K562 (cell line): Measurements from ENCODE around the gene TUBD1. TPM values are rescaled to one million over a fixed set of nuclear protein-coding genes. Genes with fewer than 3 reads are reported as not detected.

ENCODE experiments used
- ATAC-seq: fragments of 200-7000 bp; cut with Tn5 transposase; 3 replicates; pipeline ENCODE4 v1.9.1; 2020; ENCODE audit warnings: moderate library complexity
- BruUV-seq: library from RNA; stranded (reverse); fragments of 400-500 nt; replicated peaks from 2 replicates; lab custom pipeline; 2021; lab: Mats Ljungman, UMichigan
- CTCF ChIA-PET: fragments of 300-600 bp; formaldehyde crosslinking; extraction: SDS; loops from one replicate; lab custom pipeline; 2021; ENCODE audit warnings: low intra/inter-chr PET ratio; lab: Yijun Ruan, JAX
- POLR2A ChIA-PET: fragments of 300-600, 350-650 bp; sonication (Branson Sonifier 250); formaldehyde crosslinking; extraction: SDS; loops from one replicate; lab custom pipeline; 2021; ENCODE audit warnings: antibody characterized with exemption, inconsistent platforms; lab: Yijun Ruan, JAX
- DNase-seq, 4 experiments: peaks; one replicate each; pipeline versions ENCODE4 v3.0.0 to v3.0.0-alpha.2; 2011 to 2018; ENCODE audit warnings: low spot score in 3 of 4, mixed read lengths in 3 of 4; ENCODE audit errors: extremely low read depth in 1 of 4
- FAIRE-seq: peaks from 2 replicates; lab custom pipeline; 2011; peaks lifted over from hg19 to GRCh38; lab: Jason Lieb, UNC
- H2AFZ ChIP-seq: 2 replicates; pipeline ENCODE4 v1.6.0; 2011; ENCODE audit warnings: low read depth, low read length, control low read depth, inconsistent platforms
- H3K27ac ChIP-seq: fragments of 200-600 bp; 3 replicates; pipeline ENCODE4 v1.8.0; 2011; ENCODE audit warnings: low read depth, mild to moderate bottlenecking, control low read depth, inconsistent platforms, low read length, moderate library complexity, mixed read lengths; ENCODE audit errors: extremely low read depth
- H3K27me3 ChIP-seq, 2 experiments: fragments of 300-600 bp in 1 of 2; 2 replicates in 1 of 2; 3 replicates in 1 of 2; pipeline versions ENCODE4 v1.6.0 to v1.8.0; 2011; ENCODE audit warnings: inconsistent platforms in 2 of 2, low read length in 2 of 2, mild to moderate bottlenecking in 1 of 2, mixed read lengths in 1 of 2, moderate library complexity in 1 of 2; ENCODE audit not compliant: control insufficient read depth in 2 of 2, insufficient read depth in 2 of 2
- H3K36me3 ChIP-seq: fragments of 300-600 bp; 3 replicates; pipeline ENCODE4 v1.8.0; 2011; ENCODE audit warnings: mild to moderate bottlenecking, low read length, inconsistent platforms; ENCODE audit not compliant: control insufficient read depth, insufficient read depth
- H3K4me1 ChIP-seq, 2 experiments: fragments of 200-600 bp in 1 of 2; replicated peaks in 1 of 2; 2 replicates in 1 of 2; 3 replicates in 1 of 2; pipeline versions ENCODE4 v1.5.1 to v1.8.0; 2011; ENCODE audit warnings: inconsistent platforms in 2 of 2, low read length in 2 of 2, mild to moderate bottlenecking in 1 of 2, mixed read lengths in 1 of 2, moderate library complexity in 1 of 2; ENCODE audit not compliant: control insufficient read depth in 2 of 2, insufficient read depth in 2 of 2
- H3K4me2 ChIP-seq: 2 replicates; pipeline ENCODE4 v1.6.1; 2011; ENCODE audit warnings: low read length, control low read depth, inconsistent platforms, mixed read lengths; ENCODE audit not compliant: insufficient read depth
- H3K4me3 ChIP-seq: fragments of 200-600 bp; sonication (generic), shearing (Covaris generic); 2 replicates; pipeline ENCODE4 v1.5.1; 2016; ENCODE audit warnings: control low read depth, inconsistent platforms
- H3K79me2 ChIP-seq: fragments of 200-600 bp; 3 replicates; pipeline ENCODE4 v1.8.0; 2011; ENCODE audit warnings: low read length, inconsistent platforms; ENCODE audit not compliant: control insufficient read depth, insufficient read depth
- H3K9ac ChIP-seq, 2 experiments: 2 replicates each; pipeline versions ENCODE4 v1.6.0 to v1.6.1; 2011; ENCODE audit warnings: low read depth in 2 of 2, low read length in 2 of 2, control low read depth in 1 of 2, inconsistent platforms in 1 of 2, mild to moderate bottlenecking in 1 of 2, mixed read lengths in 1 of 2; ENCODE audit not compliant: insufficient read depth in 1 of 2
- H3K9me1 ChIP-seq: one replicate; pipeline ENCODE4 v1.6.0; 2011; ENCODE audit warnings: inconsistent platforms, mild to moderate bottlenecking, low read length, moderate library complexity; ENCODE audit not compliant: control insufficient read depth, insufficient read depth
- H3K9me3 ChIP-seq: replicated peaks from 2 replicates; pipeline ENCODE4 v1.5.1; 2011; ENCODE audit warnings: low read depth, low read length, inconsistent platforms; ENCODE audit not compliant: control insufficient read depth, insufficient read depth
- H4K20me1 ChIP-seq: replicated peaks from 2 replicates; pipeline ENCODE4 v1.6.1; 2011; ENCODE audit warnings: low read length, inconsistent platforms, mixed read lengths; ENCODE audit not compliant: control insufficient read depth, insufficient read depth
- GATA2 ChIP-seq: sonication (generic); formaldehyde crosslinking; IDR thresholded peaks from 2 replicates; pipeline ENCODE4 v1.4.0; 2020; ENCODE audit warnings: mild to moderate bottlenecking, missing genetic modification reagents
- NFATC3 ChIP-seq: fragments of 450-650 bp; IDR thresholded peaks from 2 replicates; pipeline ENCODE4 v1.6.1; 2017; ENCODE audit warnings: mild to moderate bottlenecking
- WGBS: fragments of 100-300 bp; shearing (Covaris generic); methylation state at CpG from one replicate; pipeline ENCODE4 v1.1.6; 2016; ENCODE audit warnings: low coverage, mixed read lengths; ENCODE audit not compliant: insufficient coverage; ENCODE audit errors: missing lambda C conversion rate; 5-methylcytosine and 5-hydroxymethylcytosine counted together
- in situ Hi-C: fragments of 300-500 bp; cut with MboI; formaldehyde crosslinking; loops from 4 replicates; pipeline ENCODE4 v1.15.0; 2018; ENCODE audit warnings: inconsistent platforms, mixed read lengths
- intact Hi-C: fragments of 100-400 bp; cut with micrococcal nuclease; formaldehyde crosslinking; loops from 2 replicates; pipeline ENCODE4 v1.14.2; 2022
- polyA plus RNA-seq, 8 experiments: library from polyadenylated mRNA; depleted of rRNA in 4 of 8; stranded (reverse) in 5 of 8; unstranded in 3 of 8; fragments of >200 nt; fragmentation: Nextera tagmentation in 2 of 8; fragmentation: Illumina TruSeq in 1 of 8; extraction: Ambion mirVana in 2 of 8; extraction: Trizol in 1 of 8; gene quantifications; 2 replicates each; pipeline versions ENCODE4 v1.2.1 to v1.2.3, GENCODE V29; 2011 to 2014; ENCODE audit warnings: inconsistent platforms in 1 of 8, missing spikeins in 1 of 8
- total RNA-seq, 7 experiments: library from RNA; depleted of rRNA in 6 of 7; stranded (reverse); fragments of >200 nt in 6 of 7; fragmentation: Illumina TruSeq in 2 of 7; extraction: Trizol in 2 of 7; gene quantifications; 2 replicates each; pipeline versions ENCODE4 v1.2.1 to v1.2.3, GENCODE V29; 2011 to 2021; ENCODE audit warnings: low replicate concordance in 1 of 7
- TF ChIP-seq, protein P1 (sequence below), 3 experiments: fragments of 200-800 bp in 1 of 3; fragments of 250-450 bp in 1 of 3; fragments of 450-650 bp in 1 of 3; sonication (Bioruptor Pico) in 1 of 3; sonication (Bioruptor generic) in 1 of 3; formaldehyde crosslinking in 1 of 3; IDR thresholded peaks; 2 replicates each; pipeline versions ENCODE4 v1.6.1 to v1.8.0; 2016 to 2022; ENCODE audit warnings: mild to moderate bottlenecking in 2 of 3, missing genetic modification characterization in 2 of 3, missing compliant biosample characterization in 1 of 3, moderate library complexity in 1 of 3

TUBD1 gene
- total and polyA plus RNA-seq, 9 of the 15 experiments (the other 6 are each of a cell fraction or from before 2014, with no cell fraction given) = 10.8 to 35.3 (median 17.9) TPM

DNA sequence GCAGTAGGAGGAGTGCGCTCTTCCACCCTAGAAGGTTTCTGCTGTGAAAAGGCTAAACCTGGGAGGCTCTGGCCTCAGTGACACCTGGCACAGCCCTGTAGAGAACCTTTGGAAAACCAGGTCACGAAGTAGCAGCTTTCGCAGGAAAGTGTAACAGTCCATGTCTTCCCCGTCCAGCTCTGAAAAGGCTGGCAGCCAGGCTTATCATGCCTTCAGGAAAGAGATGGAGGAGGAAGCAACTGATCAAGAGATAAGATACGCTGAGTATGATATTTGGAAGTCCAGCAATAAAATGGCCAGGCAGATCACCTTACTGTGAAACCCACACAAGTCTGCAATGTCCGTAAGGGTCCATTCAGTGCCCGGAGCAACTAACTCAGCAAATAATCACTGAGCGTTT is 22.3 kb downstream of the TUBD1 start:
- BruUV-seq = no TSS peak

More for the DNA sequence above, 22.3 kb downstream of the TUBD1 start:
- Histone ChIP-seq H3K4me1 (no peaks in the 10 kb centered on the region), H3K9me3 (no peaks in the 10 kb centered on the region), H2AFZ (no peak overlapping the region), H3K4me3 (no peak overlapping the region), H3K79me2 (no peaks in the 10 kb centered on the region), H3K36me3 (peaks cover 32% of the 10 kb centered on the region), H3K4me2 (no peak overlapping the region), H3K27ac (no peak overlapping the region), H3K9ac (no peak overlapping the region), H3K27me3 (no peaks in the 10 kb centered on the region), H4K20me1 (no peaks in the 10 kb centered on the region), H3K9me1 (no peaks in the 10 kb centered on the region)
- TF ChIP-seq GATA2 = 0 out of 2 replicates have a peak, but pooled peaks have one; percentile 44
- TF ChIP-seq, protein P1, sequence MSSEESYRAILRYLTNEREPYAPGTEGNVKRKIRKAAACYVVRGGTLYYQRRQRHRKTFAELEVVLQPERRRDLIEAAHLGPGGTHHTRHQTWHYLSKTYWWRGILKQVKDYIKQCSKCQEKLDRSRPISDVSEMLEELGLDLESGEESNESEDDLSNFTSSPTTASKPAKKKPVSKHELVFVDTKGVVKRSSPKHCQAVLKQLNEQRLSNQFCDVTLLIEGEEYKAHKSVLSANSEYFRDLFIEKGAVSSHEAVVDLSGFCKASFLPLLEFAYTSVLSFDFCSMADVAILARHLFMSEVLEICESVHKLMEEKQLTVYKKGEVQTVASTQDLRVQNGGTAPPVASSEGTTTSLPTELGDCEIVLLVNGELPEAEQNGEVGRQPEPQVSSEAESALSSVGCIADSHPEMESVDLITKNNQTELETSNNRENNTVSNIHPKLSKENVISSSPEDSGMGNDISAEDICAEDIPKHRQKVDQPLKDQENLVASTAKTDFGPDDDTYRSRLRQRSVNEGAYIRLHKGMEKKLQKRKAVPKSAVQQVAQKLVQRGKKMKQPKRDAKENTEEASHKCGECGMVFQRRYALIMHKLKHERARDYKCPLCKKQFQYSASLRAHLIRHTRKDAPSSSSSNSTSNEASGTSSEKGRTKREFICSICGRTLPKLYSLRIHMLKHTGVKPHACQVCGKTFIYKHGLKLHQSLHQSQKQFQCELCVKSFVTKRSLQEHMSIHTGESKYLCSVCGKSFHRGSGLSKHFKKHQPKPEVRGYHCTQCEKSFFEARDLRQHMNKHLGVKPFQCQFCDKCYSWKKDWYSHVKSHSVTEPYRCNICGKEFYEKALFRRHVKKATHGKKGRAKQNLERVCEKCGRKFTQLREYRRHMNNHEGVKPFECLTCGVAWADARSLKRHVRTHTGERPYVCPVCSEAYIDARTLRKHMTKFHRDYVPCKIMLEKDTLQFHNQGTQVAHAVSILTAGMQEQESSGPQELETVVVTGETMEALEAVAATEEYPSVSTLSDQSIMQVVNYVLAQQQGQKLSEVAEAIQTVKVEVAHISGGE (CRISPR knock-in tag; IDR thresholded peaks at IDR 0.05) = peak in 1 of 3 experiments; percentile 96; a peak in 2 of 6 replicates
- TF ChIP-seq NFATC3 = no peak
- POLR2A ChIA-PET = interaction anchor here (0.7 to 1.1 kb wide), 3 partner anchors 10 to 28 kb away, joined by 3 to 4 read pairs (median 4); no protein-coding TSS in a partner anchor
- intact Hi-C loops (no loop called here), in situ Hi-C loops (no loop called here)
- no peak for ATAC-seq
- CTCF ChIA-PET = no interaction called here
- WGBS = 68% methylated on average over 8 of the region's 8 CpGs
- no peak for FAIRE-seq
- no peak for DNase-seq
